Stomach (tissue), 9 donors: ENCODE data around the gene USP13. TPM values are rescaled to one million over a fixed set of nuclear protein-coding genes. Genes with fewer than 3 reads are reported as not detected.

Source experiments
- DNase-seq, 2 donors: peaks; one replicate each; pipeline versions ENCODE4 v3.0.0 to v3.0.0-alpha.2; 2013 to 2019
- H3K27ac ChIP-seq, 5 donors: fragments of 200-600 bp in 4 of 5; sonication (generic) in 4 of 5; one replicate each; pipeline ENCODE4 v1.5.1; 2013 to 2019; ENCODE audit warnings: mild to moderate bottlenecking in 1 of 5, moderate library complexity in 1 of 5
- H3K27me3 ChIP-seq, 3 donors: fragments of 200-600 bp; sonication (generic); one replicate each; pipeline ENCODE4 v1.5.1; 2017 to 2019; ENCODE audit warnings: mixed run types in 1 of 3
- H3K36me3 ChIP-seq, 4 donors: fragments of 200-600 bp; sonication (generic); 1 replicate in 3 of 4; 2 replicates in 1 of 4; pipeline ENCODE4 v1.5.1; 2016 to 2019
- H3K4me1 ChIP-seq, 4 donors: fragments of 200-600 bp; sonication (generic); one replicate each; pipeline ENCODE4 v1.5.1; 2016 to 2019
- H3K4me3 ChIP-seq, 4 donors: fragments of 200-600 bp; sonication (generic) in 3 of 4; one replicate each; pipeline ENCODE4 v1.5.1; 2016 to 2019; ENCODE audit warnings: mild to moderate bottlenecking in 1 of 4
- H3K9me3 ChIP-seq, 4 donors: fragments of 200-600 bp; sonication (generic); one replicate each; pipeline ENCODE4 v1.5.1; 2016 to 2019
- CTCF ChIP-seq, 7 experiments: fragments of 450-650 bp in 4 of 7; fragments of 200-600 bp in 3 of 7; sonication (generic) in 3 of 7; IDR thresholded peaks; one replicate each; pipeline ENCODE4 v1.5.1; 2016 to 2019; ENCODE audit warnings: antibody characterized with exemption in 7 of 7, control low read depth in 2 of 7, mild to moderate bottlenecking in 1 of 7
- EP300 ChIP-seq: sonication (generic); formaldehyde crosslinking; IDR thresholded peaks from one replicate; pipeline ENCODE4 v1.6.1; 2017; ENCODE audit warnings: antibody characterized with exemption
- POLR2A ChIP-seq, 4 donors: fragments of 450-650 bp; IDR thresholded peaks; one replicate each; pipeline ENCODE4 v1.6.1; 2016; ENCODE audit warnings: antibody characterized with exemption in 4 of 4, control low read depth in 2 of 4, mild to moderate bottlenecking in 1 of 4, moderate library complexity in 1 of 4
- POLR2AphosphoS5 ChIP-seq, 3 donors: sonication (generic); formaldehyde crosslinking; IDR thresholded peaks; one replicate each; pipeline ENCODE4 v1.6.1; 2016; ENCODE audit warnings: antibody characterized with exemption in 3 of 3
- WGBS, 5 donors: extraction: QIAGEN DNeasy Blood & Tissue Kit in 3 of 5; methylation state at CpG; one replicate each; pipeline versions ENCODE4 v1.1.5 to v1.1.7; 2013 to 2018; 5-methylcytosine and 5-hydroxymethylcytosine counted together
- intact Hi-C: fragments of 100-400 bp; cut with DNase I; formaldehyde crosslinking; loops from one replicate; pipeline ENCODE4 v1.15.1; 2023; ENCODE audit warnings: low total_unique reads
- polyA plus RNA-seq, 3 donors: library from polyadenylated mRNA; stranded (reverse); fragments of 200-250 nt; gene quantifications; one replicate each; pipeline ENCODE4 v1.2.3, GENCODE V29; 2013
- total RNA-seq, 5 donors: library from RNA; depleted of rRNA; stranded (reverse); fragments of >200 nt; gene quantifications; one replicate each; pipeline versions ENCODE4 v1.1.0 to v1.2.3, GENCODE V29; 2014 to 2016
- donor health status: healthy with polysubstance abuse.
- donor health status: Bipolar disorder and iron deficiency.
- donor health status: healthy.

Gene USP13
- total and polyA plus RNA-seq, 8 donors: 1.3 to 10.3 (median 3.8) TPM

- no peak overlapping the region for H3K4me3 ChIP-seq
- no peak overlapping the region for H3K27ac ChIP-seq
- H3K36me3 ChIP-seq: peaks cover 2 to 55% (median 39%) of the 10 kb centered on the region in 4 donors
- H3K4me1 ChIP-seq: no peaks in the 10 kb centered on the region
- TF ChIP-seq CTCF (IDR thresholded peaks at IDR 0.05) (no peak), EP300 (no peak), POLR2A (IDR thresholded peaks at IDR 0.05) (no peak), POLR2AphosphoS5 (IDR thresholded peaks at IDR 0.05) (no peak)
- 84 to 94% (median 90%) methylated on average over 2 of the region's 2 CpGs for WGBS, 5 donors
- DNase-seq: no peak
- no peaks in the 10 kb centered on the region for H3K27me3 ChIP-seq
- no peaks in the 10 kb centered on the region for H3K9me3 ChIP-seq
- intact Hi-C loops: no loop called here
These were observed 91.1 kb downstream of the USP13 start for GRCh38 chr3:179743913-179744312.

GRCh38 chr3:179744667-179745066 is 91.8 kb downstream of the USP13 start:
- DNase-seq: no peak
- WGBS, 5 donors: 90 to 96% (median 94%) methylated on average over 5 of the region's 5 CpGs
- no peaks in the 10 kb centered on the region for H3K9me3 ChIP-seq
- no peak overlapping the region for H3K27ac ChIP-seq
- intact Hi-C loops: no loop called here
- H3K36me3 ChIP-seq: peaks cover 2 to 47% (median 39%) of the 10 kb centered on the region in 4 donors
- no peak for TF ChIP-seq POLR2A (IDR thresholded peaks at IDR 0.05)
- TF ChIP-seq CTCF (IDR thresholded peaks at IDR 0.05): no peak
- TF ChIP-seq EP300: no peak
- no peak for TF ChIP-seq POLR2AphosphoS5 (IDR thresholded peaks at IDR 0.05)
- no peak overlapping the region for H3K4me3 ChIP-seq
- H3K4me1 ChIP-seq: no peaks in the 10 kb centered on the region
- H3K27me3 ChIP-seq: no peaks in the 10 kb centered on the region

- intact Hi-C loops: no loop called here
These were observed 92.2 kb downstream of the USP13 start for GRCh38 chr3:179745079-179745478.

GRCh38 chr3:179745716-179746115 is 92.9 kb downstream of the USP13 start:
- H3K27ac ChIP-seq: no peak overlapping the region
- no peak for DNase-seq
- H3K4me1 ChIP-seq: no peaks in the 10 kb centered on the region
- intact Hi-C loops: no loop called here
- no peaks in the 10 kb centered on the region for H3K9me3 ChIP-seq
- no peaks in the 10 kb centered on the region for H3K27me3 ChIP-seq
- TF ChIP-seq POLR2AphosphoS5 (IDR thresholded peaks at IDR 0.05) (no peak), CTCF (IDR thresholded peaks at IDR 0.05) (no peak), EP300 (no peak), POLR2A (IDR thresholded peaks at IDR 0.05) (no peak)
- no peak overlapping the region for H3K4me3 ChIP-seq
- H3K36me3 ChIP-seq: peaks cover 2 to 37% (median 31%) of the 10 kb centered on the region in 4 donors
- 66 to 83% (median 82%) methylated on average over 5 of the region's 5 CpGs for WGBS, 5 donors

More at GRCh38 chr3:179745079-179745478, 92.2 kb downstream of the USP13 start:
- WGBS, 5 donors: 83 to 95% (median 90%) methylated on average over 4 of the region's 4 CpGs
- H3K4me1 ChIP-seq: no peaks in the 10 kb centered on the region
- H3K4me3 ChIP-seq: no peak overlapping the region
- peak in 1 of 2 donors; percentile 31 for DNase-seq
- H3K9me3 ChIP-seq: no peaks in the 10 kb centered on the region
- H3K36me3 ChIP-seq: peaks cover 2 to 43% (median 36%) of the 10 kb centered on the region in 4 donors
- H3K27ac ChIP-seq: no peak overlapping the region
- TF ChIP-seq POLR2A (IDR thresholded peaks at IDR 0.05) (no peak), EP300 (no peak), POLR2AphosphoS5 (IDR thresholded peaks at IDR 0.05) (no peak), CTCF (IDR thresholded peaks at IDR 0.05) (no peak)
- no peaks in the 10 kb centered on the region for H3K27me3 ChIP-seq
